Type B pancreatic cell (in vitro differentiated cells): ENCODE measurements around the gene USP7. TPM values are rescaled to one million over a fixed set of nuclear protein-coding genes. Genes with fewer than 3 reads are reported as not detected.
"Not testable (repeated sequence)": the region's sequence is repeated elsewhere in the genome, so short reads cannot be mapped to it uniquely, and the experiment has no call there.

Experiments
- DNase-seq: peaks from one replicate; pipeline ENCODE4 v3.0.0; 2021; ENCODE audit warnings: mixed read lengths; ENCODE audit not compliant: unreplicated experiment; ENCODE audit errors: extremely low spot score
- H3K27ac Mint-ChIP-seq: 2 replicates; pipeline ENCODE4 v1.8.0; 2021; ENCODE audit warnings: mild to moderate bottlenecking, mixed read lengths
- H3K27me3 Mint-ChIP-seq: 2 replicates; pipeline ENCODE4 v1.8.0; 2021; ENCODE audit warnings: mixed read lengths
- H3K36me3 Mint-ChIP-seq: 2 replicates; pipeline ENCODE4 v1.8.0; 2021; ENCODE audit warnings: mixed read lengths
- H3K4me1 Mint-ChIP-seq: one replicate; pipeline ENCODE4 v1.8.0; 2021; ENCODE audit warnings: mixed read lengths; ENCODE audit not compliant: unreplicated experiment
- H3K4me3 Mint-ChIP-seq: 2 replicates; pipeline ENCODE4 v1.8.0; 2021; ENCODE audit warnings: mild to moderate bottlenecking, mixed read lengths
- H3K9me3 Mint-ChIP-seq: 2 replicates; pipeline ENCODE4 v1.8.0; 2021; ENCODE audit warnings: mixed read lengths
- CTCF ChIP-seq: fragments of 200-600 bp; sonication (generic); conservative IDR thresholded peaks from 2 replicates; pipeline ENCODE4 v1.5.0; 2021; ENCODE audit warnings: antibody characterized with exemption, mild to moderate bottlenecking
- total RNA-seq: library from RNA; stranded (reverse); gene quantifications from 2 replicates; pipeline ENCODE4 v1.2.1, GENCODE V29; 2021; ENCODE audit warnings: low replicate concordance

The USP7 gene
- total RNA-seq, 1 donor from 2014 or later = 118 TPM

- Mint-ChIP-seq H3K9me3 (no peaks in the 10 kb centered on the region), H3K27ac (no peak overlapping the region), H3K36me3 (no peaks in the 10 kb centered on the region), H3K4me3 (no peak overlapping the region), H3K4me1 (no peaks in the 10 kb centered on the region), H3K27me3 (peaks cover 7% of the 10 kb centered on the region)
- no peak for TF ChIP-seq CTCF
- no peak for DNase-seq
Observed at GRCh38 chr16:8975039-8975438, 11.3 kb upstream of the USP7 start.

- H3K36me3 Mint-ChIP-seq = no peaks in the 10 kb centered on the region
- H3K4me3 Mint-ChIP-seq = no peak overlapping the region
- no peak for DNase-seq
- peaks cover 7% of the 10 kb centered on the region for H3K27me3 Mint-ChIP-seq
- no peak overlapping the region for H3K27ac Mint-ChIP-seq
- TF ChIP-seq CTCF = no peak
- no peaks in the 10 kb centered on the region for H3K9me3 Mint-ChIP-seq
- H3K4me1 Mint-ChIP-seq = no peaks in the 10 kb centered on the region
Observed at GRCh38 chr16:8972843-8973586, 9.3 kb upstream of the USP7 start.

- Mint-ChIP-seq H3K4me3 (no peak overlapping the region), H3K9me3 (no peaks in the 10 kb centered on the region), H3K27me3 (peaks cover 14% of the 10 kb centered on the region), H3K4me1 (peaks cover 8% of the 10 kb centered on the region), H3K36me3 (no peaks in the 10 kb centered on the region), H3K27ac (no peak overlapping the region)
- DNase-seq = no peak
- TF ChIP-seq CTCF = no peak
Observed at GRCh38 chr16:8971416-8971815, 7.7 kb upstream of the USP7 start.

- peaks cover 23% of the 10 kb centered on the region for H3K27me3 Mint-ChIP-seq
- not testable (repeated sequence) for H3K36me3 Mint-ChIP-seq, DNase-seq, H3K9me3 Mint-ChIP-seq, H3K4me1 Mint-ChIP-seq, H3K4me3 Mint-ChIP-seq, H3K27ac Mint-ChIP-seq
Observed at GRCh38 chr16:8969202-8969897, 5.6 kb upstream of the USP7 start.

- peaks cover 19% of the 10 kb centered on the region for H3K27me3 Mint-ChIP-seq
- H3K4me1 Mint-ChIP-seq, H3K36me3 Mint-ChIP-seq, H3K27ac Mint-ChIP-seq, H3K9me3 Mint-ChIP-seq, DNase-seq, H3K4me3 Mint-ChIP-seq: not testable (repeated sequence)
Observed at GRCh38 chr16:8968054-8968453, 4.3 kb upstream of the USP7 start.

GRCh38 chr16:8967132-8967821 is 3.6 kb upstream of the USP7 start:
- no peak for DNase-seq
- TF ChIP-seq CTCF = no peak
- Mint-ChIP-seq H3K27me3 (peaks cover 19% of the 10 kb centered on the region), H3K36me3 (no peaks in the 10 kb centered on the region), H3K4me3 (peak overlapping the region; percentile 73), H3K4me1 (peaks cover 10% of the 10 kb centered on the region), H3K9me3 (no peaks in the 10 kb centered on the region), H3K27ac (peak overlapping the region; percentile 48)
